Neural cell (in vitro differentiated cells): ENCODE data around the gene WDR17. TPM values are rescaled to one million over a fixed set of nuclear protein-coding genes. Genes with fewer than 3 reads are reported as not detected.

Source experiments
- H2AFZ ChIP-seq: fragments of 200-600, 300-800 bp; sonication (generic), shearing (Covaris generic); 2 replicates; pipeline ENCODE4 v1.6.0; 2014; ENCODE audit warnings: low read depth, mild to moderate bottlenecking, antibody characterized with exemption, low read length, moderate library complexity
- H3F3A ChIP-seq: fragments of 200-600 bp; shearing (Covaris generic); 2 replicates; pipeline ENCODE4 v1.6.1; 2016; ENCODE audit warnings: mild to moderate bottlenecking, moderate library complexity, mixed read lengths, antibody characterized with exemption, low read length; ENCODE audit not compliant: insufficient read depth, poor library complexity, severe bottlenecking
- H3K27ac ChIP-seq: fragments of 200-600, 300-800 bp; sonication (generic), shearing (Covaris generic); 2 replicates; pipeline ENCODE4 v1.5.1; 2014; ENCODE audit warnings: mild to moderate bottlenecking, low read length, moderate library complexity
- H3K27me3 ChIP-seq: fragments of 300-800, 200-600 bp; sonication (generic), shearing (Covaris generic); 2 replicates; pipeline ENCODE4 v1.6.0; 2014; ENCODE audit warnings: mild to moderate bottlenecking, low read depth, low read length, moderate library complexity; ENCODE audit not compliant: insufficient read depth
- H3K36me3 ChIP-seq: fragments of 300-800, 200-600 bp; sonication (generic), shearing (Covaris generic); 2 replicates; pipeline ENCODE4 v1.5.1; 2014; ENCODE audit warnings: mild to moderate bottlenecking, antibody characterized with exemption, low read length, moderate library complexity; ENCODE audit not compliant: insufficient read depth
- H3K4me2 ChIP-seq: fragments of 300-800, 200-600 bp; sonication (generic), shearing (Covaris generic); 2 replicates; pipeline ENCODE4 v1.6.0; 2014; ENCODE audit warnings: mild to moderate bottlenecking, low read length
- H3K4me3 ChIP-seq: fragments of 300-800, 200-600 bp; sonication (generic), shearing (Covaris generic); 2 replicates; pipeline ENCODE4 v1.5.1; 2014; ENCODE audit warnings: mild to moderate bottlenecking, low read length, moderate library complexity
- H3K79me2 ChIP-seq: fragments of 200-600 bp; shearing (Covaris generic); replicated peaks from 2 replicates; pipeline ENCODE4 v1.6.0; 2014; ENCODE audit warnings: mild to moderate bottlenecking, low read length, moderate library complexity; ENCODE audit not compliant: insufficient read depth
- H3K9ac ChIP-seq: fragments of 300-800, 200-600 bp; sonication (generic), shearing (Covaris generic); 2 replicates; pipeline ENCODE4 v1.6.1; 2016; ENCODE audit warnings: mild to moderate bottlenecking, low read length, mixed read lengths
- H3K9me2 ChIP-seq: fragments of 200-600 bp; shearing (Covaris generic); 2 replicates; pipeline ENCODE4 v1.6.1; 2016; ENCODE audit warnings: mild to moderate bottlenecking, low read length, mixed read lengths; ENCODE audit not compliant: insufficient read depth
- H3K9me3 ChIP-seq: fragments of 200-600, 300-800 bp; sonication (generic), shearing (Covaris generic); 2 replicates; pipeline ENCODE4 v1.6.1; 2016; ENCODE audit warnings: mild to moderate bottlenecking, mixed run types, low read length, moderate library complexity, mixed read lengths
- H4K20me1 ChIP-seq: fragments of 200-600 bp; shearing (Covaris generic); 2 replicates; pipeline ENCODE4 v1.6.1; 2016; ENCODE audit warnings: mild to moderate bottlenecking, mixed run types; ENCODE audit not compliant: insufficient read depth
- EP300 ChIP-seq: fragments of 450-650 bp; conservative IDR thresholded peaks from 2 replicates; pipeline ENCODE4 v1.6.1; 2014; ENCODE audit warnings: antibody characterized with exemption, mild to moderate bottlenecking, moderate library complexity; ENCODE audit not compliant: poor library complexity, severe bottlenecking
- EZH2 ChIP-seq: fragments of 200-600, 300-800 bp; shearing (Covaris generic), sonication (generic); IDR thresholded peaks from 2 replicates; pipeline ENCODE4 v1.6.1; 2014; ENCODE audit warnings: antibody characterized with exemption, low read length, borderline replicate concordance, mild to moderate bottlenecking; ENCODE audit not compliant: insufficient read depth, poor library complexity, severe bottlenecking
- MXI1 ChIP-seq: fragments of 450-650 bp; conservative IDR thresholded peaks from 2 replicates; pipeline ENCODE4 v1.6.1; 2014; ENCODE audit warnings: antibody characterized with exemption, mild to moderate bottlenecking; ENCODE audit not compliant: poor library complexity, severe bottlenecking
- POLR2AphosphoS5 ChIP-seq: IDR thresholded peaks from 2 replicates; pipeline ENCODE4 v1.6.1; 2012
- RAD21 ChIP-seq: fragments of 450-650 bp; conservative IDR thresholded peaks from 2 replicates; pipeline ENCODE4 v1.6.1; 2014; ENCODE audit warnings: antibody characterized with exemption, mild to moderate bottlenecking, moderate library complexity
- SMC3 ChIP-seq: fragments of 450-650 bp; conservative IDR thresholded peaks from 2 replicates; pipeline ENCODE4 v1.6.1; 2014; ENCODE audit warnings: antibody characterized with exemption, mild to moderate bottlenecking, moderate library complexity; ENCODE audit not compliant: poor library complexity
- TAF1 ChIP-seq: IDR thresholded peaks from 2 replicates; pipeline ENCODE4 v1.6.1; 2012; ENCODE audit warnings: low read depth
- polyA plus RNA-seq: library from polyadenylated mRNA; depleted of rRNA; stranded (reverse); fragments of >200 nt; gene quantifications from 2 replicates; pipeline ENCODE4 v1.2.3, GENCODE V29; 2014
- TF ChIP-seq, protein P1 (sequence below): IDR thresholded peaks from 2 replicates; pipeline ENCODE4 v1.6.1; 2012; ENCODE audit warnings: borderline replicate concordance
- TF ChIP-seq, protein P2 (sequence below): fragments of 450-650 bp; IDR thresholded peaks from 2 replicates; pipeline ENCODE4 v1.5.1; 2014; ENCODE audit warnings: antibody characterized with exemption, mild to moderate bottlenecking, moderate library complexity; ENCODE audit not compliant: poor library complexity, severe bottlenecking

WDR17 gene
- polyA plus RNA-seq, 1 donor from 2014 or later = 59.1 TPM

DNA sequence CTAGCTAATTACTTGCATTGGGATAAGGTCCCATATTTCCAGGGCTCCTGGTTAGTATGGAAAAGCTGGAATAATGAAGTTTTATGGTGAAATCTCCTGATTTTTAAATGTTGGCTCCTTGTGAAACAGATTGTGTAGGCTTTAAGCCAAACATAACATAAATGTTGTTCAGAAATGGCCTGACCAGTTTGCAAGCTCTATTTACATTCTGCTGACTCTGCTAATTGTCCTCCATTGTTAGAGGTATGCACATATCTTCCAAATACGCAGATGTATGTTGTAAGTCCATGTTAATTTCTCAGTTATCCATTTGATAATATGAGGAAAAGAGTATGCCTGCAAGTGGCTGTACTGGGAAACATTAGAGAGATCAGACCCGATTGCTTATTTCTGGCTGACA is 11.9 kb upstream of the WDR17 start:
- H3K36me3 ChIP-seq = no peaks in the 10 kb centered on the region
- no peaks in the 10 kb centered on the region for H3F3A ChIP-seq
- H3K79me2 ChIP-seq = no peaks in the 10 kb centered on the region
- no peak overlapping the region for H3K4me3 ChIP-seq
- no peak overlapping the region for H3K27ac ChIP-seq
- TF ChIP-seq TAF1 (no peak), EZH2 (no peak)
- TF ChIP-seq, protein P1, sequence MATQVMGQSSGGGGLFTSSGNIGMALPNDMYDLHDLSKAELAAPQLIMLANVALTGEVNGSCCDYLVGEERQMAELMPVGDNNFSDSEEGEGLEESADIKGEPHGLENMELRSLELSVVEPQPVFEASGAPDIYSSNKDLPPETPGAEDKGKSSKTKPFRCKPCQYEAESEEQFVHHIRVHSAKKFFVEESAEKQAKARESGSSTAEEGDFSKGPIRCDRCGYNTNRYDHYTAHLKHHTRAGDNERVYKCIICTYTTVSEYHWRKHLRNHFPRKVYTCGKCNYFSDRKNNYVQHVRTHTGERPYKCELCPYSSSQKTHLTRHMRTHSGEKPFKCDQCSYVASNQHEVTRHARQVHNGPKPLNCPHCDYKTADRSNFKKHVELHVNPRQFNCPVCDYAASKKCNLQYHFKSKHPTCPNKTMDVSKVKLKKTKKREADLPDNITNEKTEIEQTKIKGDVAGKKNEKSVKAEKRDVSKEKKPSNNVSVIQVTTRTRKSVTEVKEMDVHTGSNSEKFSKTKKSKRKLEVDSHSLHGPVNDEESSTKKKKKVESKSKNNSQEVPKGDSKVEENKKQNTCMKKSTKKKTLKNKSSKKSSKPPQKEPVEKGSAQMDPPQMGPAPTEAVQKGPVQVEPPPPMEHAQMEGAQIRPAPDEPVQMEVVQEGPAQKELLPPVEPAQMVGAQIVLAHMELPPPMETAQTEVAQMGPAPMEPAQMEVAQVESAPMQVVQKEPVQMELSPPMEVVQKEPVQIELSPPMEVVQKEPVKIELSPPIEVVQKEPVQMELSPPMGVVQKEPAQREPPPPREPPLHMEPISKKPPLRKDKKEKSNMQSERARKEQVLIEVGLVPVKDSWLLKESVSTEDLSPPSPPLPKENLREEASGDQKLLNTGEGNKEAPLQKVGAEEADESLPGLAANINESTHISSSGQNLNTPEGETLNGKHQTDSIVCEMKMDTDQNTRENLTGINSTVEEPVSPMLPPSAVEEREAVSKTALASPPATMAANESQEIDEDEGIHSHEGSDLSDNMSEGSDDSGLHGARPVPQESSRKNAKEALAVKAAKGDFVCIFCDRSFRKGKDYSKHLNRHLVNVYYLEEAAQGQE = no peak
- TF ChIP-seq, protein P2, sequence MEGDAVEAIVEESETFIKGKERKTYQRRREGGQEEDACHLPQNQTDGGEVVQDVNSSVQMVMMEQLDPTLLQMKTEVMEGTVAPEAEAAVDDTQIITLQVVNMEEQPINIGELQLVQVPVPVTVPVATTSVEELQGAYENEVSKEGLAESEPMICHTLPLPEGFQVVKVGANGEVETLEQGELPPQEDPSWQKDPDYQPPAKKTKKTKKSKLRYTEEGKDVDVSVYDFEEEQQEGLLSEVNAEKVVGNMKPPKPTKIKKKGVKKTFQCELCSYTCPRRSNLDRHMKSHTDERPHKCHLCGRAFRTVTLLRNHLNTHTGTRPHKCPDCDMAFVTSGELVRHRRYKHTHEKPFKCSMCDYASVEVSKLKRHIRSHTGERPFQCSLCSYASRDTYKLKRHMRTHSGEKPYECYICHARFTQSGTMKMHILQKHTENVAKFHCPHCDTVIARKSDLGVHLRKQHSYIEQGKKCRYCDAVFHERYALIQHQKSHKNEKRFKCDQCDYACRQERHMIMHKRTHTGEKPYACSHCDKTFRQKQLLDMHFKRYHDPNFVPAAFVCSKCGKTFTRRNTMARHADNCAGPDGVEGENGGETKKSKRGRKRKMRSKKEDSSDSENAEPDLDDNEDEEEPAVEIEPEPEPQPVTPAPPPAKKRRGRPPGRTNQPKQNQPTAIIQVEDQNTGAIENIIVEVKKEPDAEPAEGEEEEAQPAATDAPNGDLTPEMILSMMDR = no peak
- H3K4me2 ChIP-seq = no peak overlapping the region
- no peak overlapping the region for H2AFZ ChIP-seq
- H4K20me1 ChIP-seq = no peaks in the 10 kb centered on the region
- H3K27me3 ChIP-seq = no peaks in the 10 kb centered on the region
- no peaks in the 10 kb centered on the region for H3K9me2 ChIP-seq
- H3K9ac ChIP-seq = no peak overlapping the region
- H3K9me3 ChIP-seq = no peaks in the 10 kb centered on the region

DNA sequence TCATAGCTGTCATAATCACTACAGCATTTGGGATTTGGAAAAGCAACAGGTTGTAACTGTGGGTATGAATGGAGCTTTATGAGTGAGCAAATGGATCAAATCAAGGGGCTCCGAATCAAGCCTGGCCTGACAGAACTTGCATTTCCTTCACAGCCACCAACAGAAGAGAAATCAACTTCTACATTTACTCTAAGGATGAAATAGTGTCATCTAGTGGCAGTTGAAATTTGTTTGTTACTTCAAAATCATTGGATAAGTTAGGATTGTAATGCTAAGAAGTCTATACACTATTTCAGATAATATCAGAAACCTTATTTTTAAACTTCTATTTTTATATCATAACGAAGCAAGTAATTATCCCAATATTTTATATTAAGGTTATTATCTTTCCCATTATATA is 10.7 kb upstream of the WDR17 start:
- no peaks in the 10 kb centered on the region for H3K36me3 ChIP-seq
- no peaks in the 10 kb centered on the region for H3K9me3 ChIP-seq
- no peak overlapping the region for H3K27ac ChIP-seq
- no peaks in the 10 kb centered on the region for H3K27me3 ChIP-seq
- no peak for TF ChIP-seq MXI1
- TF ChIP-seq, protein P2 = peak; percentile 48
- no peak for TF ChIP-seq POLR2AphosphoS5
- TF ChIP-seq, protein P1 = no peak
- no peak for TF ChIP-seq EP300
- TF ChIP-seq TAF1 = no peak
- TF ChIP-seq RAD21 = peak; percentile 45
- peak; percentile 51 for TF ChIP-seq SMC3
- TF ChIP-seq EZH2 = no peak
- H3K4me2 ChIP-seq = no peak overlapping the region
- H3F3A ChIP-seq = no peaks in the 10 kb centered on the region
- H3K4me3 ChIP-seq = no peak overlapping the region
- H2AFZ ChIP-seq = no peak overlapping the region
- H3K9ac ChIP-seq = no peak overlapping the region
- H3K79me2 ChIP-seq = no peaks in the 10 kb centered on the region
- H3K9me2 ChIP-seq = no peaks in the 10 kb centered on the region
- H4K20me1 ChIP-seq = no peaks in the 10 kb centered on the region
